PC-3 (cell line): Measurements from ENCODE around the gene RAB30. TPM values are rescaled to one million over a fixed set of nuclear protein-coding genes. Genes with fewer than 3 reads are reported as not detected.

Experiments
- ATAC-seq: fragments of 200-7000 bp; cut with Tn5 transposase; 2 replicates; pipeline ENCODE4 v1.9.1; 2020; ENCODE audit warnings: mild to moderate bottlenecking, moderate library complexity
- BruUV-seq: library from RNA; stranded (reverse); fragments of 400-500 nt; replicated peaks from 2 replicates; lab custom pipeline; 2021; lab: Mats Ljungman, UMichigan
- CTCF ChIA-PET: fragments of 300-600 bp; sonication (Branson Sonifier 250); formaldehyde crosslinking; loops from one replicate; lab custom pipeline; 2022; ENCODE audit warnings: antibody characterized with exemption; lab: Charles Lee
- POLR2A ChIA-PET: fragments of 300-600 bp; sonication (Branson Sonifier 250); formaldehyde crosslinking; loops from one replicate; lab custom pipeline; 2022; ENCODE audit warnings: antibody characterized with exemption; ENCODE audit not compliant: unreplicated experiment; lab: Charles Lee
- DNase-seq: peaks from one replicate; pipeline ENCODE4 v3.0.0-alpha.2; 2015
- H2AFZ ChIP-seq: fragments of 300-600 bp; sonication (generic); 2 replicates; pipeline ENCODE4 v1.6.0; 2016; ENCODE audit warnings: antibody characterized with exemption, low read length
- H3F3A ChIP-seq: fragments of 300-600 bp; sonication (generic); one replicate; pipeline ENCODE4 v1.6.0; 2017; ENCODE audit warnings: antibody characterized with exemption, low read length, control low read depth, mild to moderate bottlenecking; ENCODE audit not compliant: unreplicated experiment
- H3K27ac ChIP-seq: fragments of 300-600 bp; sonication (generic); 2 replicates; pipeline ENCODE4 v1.5.1; 2016; ENCODE audit warnings: mild to moderate bottlenecking, low read length
- H3K27me3 ChIP-seq: fragments of 300-600 bp; sonication (generic); 2 replicates; pipeline ENCODE4 v1.6.1; 2016; ENCODE audit warnings: low read length, mixed read lengths
- H3K36me3 ChIP-seq: fragments of 300-600 bp; sonication (generic); 2 replicates; pipeline ENCODE4 v1.6.1; 2016; ENCODE audit warnings: low read depth, mixed run types, low read length, mixed read lengths
- H3K4me1 ChIP-seq: fragments of 300-600 bp; sonication (generic); 2 replicates; pipeline ENCODE4 v1.5.1; 2016; ENCODE audit warnings: low read length; ENCODE audit not compliant: insufficient read depth
- H3K4me2 ChIP-seq: fragments of 300-600 bp; sonication (generic); 2 replicates; pipeline ENCODE4 v1.6.0; 2016; ENCODE audit warnings: low read length
- H3K4me3 ChIP-seq: fragments of 300-600 bp; sonication (generic); 2 replicates; pipeline ENCODE4 v1.5.1; 2016; ENCODE audit warnings: mild to moderate bottlenecking, low read length, mixed read lengths
- H3K79me2 ChIP-seq: fragments of 300-600 bp; sonication (generic); 2 replicates; pipeline ENCODE4 v1.6.1; 2017; ENCODE audit warnings: low read length, mixed read lengths
- H3K9ac ChIP-seq: fragments of 300-600 bp; sonication (generic); 2 replicates; pipeline ENCODE4 v1.6.0; 2016; ENCODE audit warnings: mild to moderate bottlenecking, low read length
- H3K9me2 ChIP-seq: fragments of 300-600 bp; sonication (generic); replicated peaks from 2 replicates; pipeline ENCODE4 v1.6.1; 2016; ENCODE audit warnings: mixed run types, low read length, mixed read lengths
- H3K9me3 ChIP-seq: fragments of 300-600 bp; sonication (generic); 2 replicates; pipeline ENCODE4 v1.6.1; 2016; ENCODE audit warnings: low read length, mixed read lengths
- H4K20me1 ChIP-seq: fragments of 300-600 bp; sonication (generic); 2 replicates; pipeline ENCODE4 v1.6.1; 2016; ENCODE audit warnings: low read length, mixed read lengths
- CTCF ChIP-seq: fragments of 300-600 bp; sonication (generic); conservative IDR thresholded peaks from 2 replicates; pipeline ENCODE4 v1.5.1; 2017; ENCODE audit warnings: antibody characterized with exemption, low read depth, mild to moderate bottlenecking, low read length
- EZH2 ChIP-seq: fragments of 300-600 bp; sonication (generic); IDR thresholded peaks from one replicate; pipeline ENCODE4 v1.6.1; 2017; ENCODE audit warnings: antibody characterized with exemption, mild to moderate bottlenecking, low read length; ENCODE audit not compliant: unreplicated experiment
- EZH2phosphoT487 ChIP-seq: fragments of 300-600 bp; sonication (generic); IDR thresholded peaks from 2 replicates; pipeline ENCODE4 v1.6.1; 2018; ENCODE audit warnings: mild to moderate bottlenecking, antibody characterized with exemption, low read length, borderline replicate concordance
- intact Hi-C: fragments of 100-400 bp; cut with micrococcal nuclease; formaldehyde crosslinking; loops from 2 replicates; pipeline ENCODE4 v1.9.0; 2023
- total RNA-seq: library from RNA; depleted of rRNA; stranded (reverse); fragments of >200 nt; gene quantifications from 2 replicates; pipeline ENCODE4 v1.2.3, GENCODE V29; 2014

Gene RAB30
- total RNA-seq, 1 experiment from 2014 or later: 6.6 TPM

- ChIA-PET POLR2A (no interaction called here), CTCF (interaction anchor here (0.6 kb wide), 1 partner anchor 50 kb away, joined by 3 read pairs; no protein-coding TSS in a partner anchor)
- no peak for TF ChIP-seq EZH2
- TF ChIP-seq EZH2phosphoT487: no peak
- TF ChIP-seq CTCF: no peak
- Histone ChIP-seq H3F3A (peaks cover 13% of the 10 kb centered on the region), H3K4me3 (no peak overlapping the region), H3K79me2 (peaks cover 34% of the 10 kb centered on the region), H3K4me2 (no peak overlapping the region), H3K36me3 (no peaks in the 10 kb centered on the region), H3K4me1 (peaks cover 65% of the 10 kb centered on the region), H3K9me2 (no peaks in the 10 kb centered on the region), H2AFZ (no peak overlapping the region), H3K9me3 (no peaks in the 10 kb centered on the region), H4K20me1 (no peaks in the 10 kb centered on the region), H3K9ac (no peak overlapping the region), H3K27me3 (no peaks in the 10 kb centered on the region), H3K27ac (no peak overlapping the region)
- no peak for DNase-seq
- ATAC-seq: no peak
- intact Hi-C loops: no loop called here
- no TSS peak for BruUV-seq
These were observed 24.0 kb downstream of the RAB30 start for GRCh38 chr11:83047515-83048225.

GRCh38 chr11:83046621-83047172, 25.0 kb downstream of the RAB30 start:
- no peak overlapping the region for H3K27ac ChIP-seq
- peaks cover 34% of the 10 kb centered on the region for H3K79me2 ChIP-seq
- no peak overlapping the region for H2AFZ ChIP-seq
- no peak overlapping the region for H3K4me2 ChIP-seq
- POLR2A ChIA-PET: interaction anchor here (0.6 kb wide), 1 partner anchor 77 kb away, joined by 3 read pairs; no protein-coding TSS in a partner anchor
- H3K9ac ChIP-seq: no peak overlapping the region
- H3F3A ChIP-seq: peaks cover 5% of the 10 kb centered on the region
- no peaks in the 10 kb centered on the region for H3K27me3 ChIP-seq
- CTCF ChIA-PET: no interaction called here
- H3K4me1 ChIP-seq: peaks cover 56% of the 10 kb centered on the region
- H3K9me2 ChIP-seq: no peaks in the 10 kb centered on the region
- no peak for DNase-seq
- H3K36me3 ChIP-seq: no peaks in the 10 kb centered on the region
- no TSS peak for BruUV-seq
- ATAC-seq: no peak
- no peaks in the 10 kb centered on the region for H3K9me3 ChIP-seq
- intact Hi-C loops: no loop called here
- no peaks in the 10 kb centered on the region for H4K20me1 ChIP-seq
- no peak overlapping the region for H3K4me3 ChIP-seq
- TF ChIP-seq EZH2 (no peak), EZH2phosphoT487 (no peak), CTCF (no peak)
